ENCODE measurements around the gene ANKRD62. TPM values are rescaled to one million over a fixed set of nuclear protein-coding genes. Genes with fewer than 3 reads are reported as not detected.

The ANKRD62 gene
- total RNA-seq, 1 experiment from 2014 or later, result not detected

DNA sequence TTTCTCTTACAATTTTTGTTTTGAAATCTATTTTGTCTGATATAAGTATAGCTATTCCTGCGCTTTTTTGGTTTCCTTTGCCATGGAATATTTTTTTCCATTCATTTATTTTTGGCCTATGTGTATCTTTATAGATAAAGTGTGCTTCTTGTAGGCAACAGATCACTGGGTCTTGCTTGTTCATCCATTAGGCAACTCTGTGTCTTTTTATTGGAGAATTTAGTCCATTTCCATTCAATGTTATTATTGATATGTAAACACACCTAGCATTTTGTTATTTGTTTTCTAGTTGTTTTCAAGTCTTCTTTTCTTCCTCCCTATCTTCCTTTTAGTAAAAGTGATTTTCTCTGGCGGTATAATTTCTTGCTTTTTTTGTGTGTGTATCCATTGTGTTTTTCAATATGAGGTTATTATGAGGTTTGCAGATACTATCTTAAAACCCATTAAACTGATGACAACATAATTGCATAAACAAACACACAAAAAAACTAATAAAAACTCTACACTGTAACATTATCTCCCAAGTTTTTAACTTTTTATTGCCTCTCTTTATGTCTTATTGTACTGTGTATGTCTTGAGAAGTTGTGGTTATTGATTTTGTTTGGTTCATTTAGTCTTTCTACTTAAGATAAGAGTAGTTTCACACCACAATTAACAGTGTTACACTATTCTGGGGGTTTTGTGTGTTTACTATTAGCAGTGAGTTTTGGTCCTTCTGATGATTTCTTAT, 71.6 kb downstream of the ANKRD62 start:
- no TSS peak for BruUV-seq (replicated peaks)
- Histone ChIP-seq H3K27ac (ENCODE audit: low read depth, low read length, poor library complexity, severe bottlenecking) (no peak overlapping the region), H3K27me3 (replicated peaks; ENCODE audit: insufficient read depth, low read depth, low read length, poor library complexity) (peaks cover 14% of the 10 kb centered on the region), H3K36me3 (ENCODE audit: insufficient read depth, low read length, poor library complexity, severe bottlenecking) (no peaks in the 10 kb centered on the region), H3K4me1 (ENCODE audit: insufficient read depth, low read length, poor library complexity, severe bottlenecking) (no peaks in the 10 kb centered on the region), H3K9me3 (ENCODE audit: low read depth, low read length, poor library complexity, severe bottlenecking) (no peaks in the 10 kb centered on the region), H3K4me3 (ENCODE audit: low read depth, low read length, poor library complexity, severe bottlenecking) (no peak overlapping the region)
- intact Hi-C loops (cut with micrococcal nuclease; ENCODE audit: unreplicated experiment), result no loop called here
- DNase-seq (ENCODE audit: low spot score), result no peak
- ChIA-PET CTCF (no interaction called here), POLR2A (ENCODE audit: low non-redundant PET) (no interaction called here)
- TF ChIP-seq, protein P1, sequence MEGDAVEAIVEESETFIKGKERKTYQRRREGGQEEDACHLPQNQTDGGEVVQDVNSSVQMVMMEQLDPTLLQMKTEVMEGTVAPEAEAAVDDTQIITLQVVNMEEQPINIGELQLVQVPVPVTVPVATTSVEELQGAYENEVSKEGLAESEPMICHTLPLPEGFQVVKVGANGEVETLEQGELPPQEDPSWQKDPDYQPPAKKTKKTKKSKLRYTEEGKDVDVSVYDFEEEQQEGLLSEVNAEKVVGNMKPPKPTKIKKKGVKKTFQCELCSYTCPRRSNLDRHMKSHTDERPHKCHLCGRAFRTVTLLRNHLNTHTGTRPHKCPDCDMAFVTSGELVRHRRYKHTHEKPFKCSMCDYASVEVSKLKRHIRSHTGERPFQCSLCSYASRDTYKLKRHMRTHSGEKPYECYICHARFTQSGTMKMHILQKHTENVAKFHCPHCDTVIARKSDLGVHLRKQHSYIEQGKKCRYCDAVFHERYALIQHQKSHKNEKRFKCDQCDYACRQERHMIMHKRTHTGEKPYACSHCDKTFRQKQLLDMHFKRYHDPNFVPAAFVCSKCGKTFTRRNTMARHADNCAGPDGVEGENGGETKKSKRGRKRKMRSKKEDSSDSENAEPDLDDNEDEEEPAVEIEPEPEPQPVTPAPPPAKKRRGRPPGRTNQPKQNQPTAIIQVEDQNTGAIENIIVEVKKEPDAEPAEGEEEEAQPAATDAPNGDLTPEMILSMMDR (conservative IDR thresholded peaks at IDR 0.05; ENCODE audit: low read depth, low read length), result no peak
- TF ChIP-seq EZH2 (IDR thresholded peaks at IDR 0.05; ENCODE audit: borderline replicate concordance, low read depth, low read length, poor library complexity, severe bottlenecking), result no peak

Other genes with a start within 250 kb of the ANKRD62 start
- gene CHMP1B, start 242.4 kb upstream of the ANKRD62 start, total RNA-seq (2021), result 17.1 and 19.1 TPM in 2 replicates
- gene MPPE1, start 185.5 kb upstream of the ANKRD62 start, total RNA-seq (2021), result 17.6 and 18.4 TPM in 2 replicates
- 22.4 and 33.7 TPM in 2 replicates for gene IMPA2, start 112.3 kb upstream of the ANKRD62 start, total RNA-seq (2021)
- gene CIDEA, start 160.5 kb downstream of the ANKRD62 start, total RNA-seq (2021), result not detected in 2 replicates
- gene TUBB6, start 214.4 kb downstream of the ANKRD62 start, total RNA-seq (2021), result 182 and 197 TPM in 2 replicates